Spinal cord (tissue), 10 donors: ENCODE data around the gene GABPB2. TPM values are rescaled to one million over a fixed set of nuclear protein-coding genes. Genes with fewer than 3 reads are reported as not detected.
A peak's percentile ranks its signal among the peaks of the same experiment; 100 is the strongest.

Source experiments
- DNase-seq, 6 donors: peaks; one replicate each; pipeline versions ENCODE4 v3.0.0 to v3.0.0-alpha.2; 2013 to 2015; ENCODE audit warnings: low spot score in 6 of 6, low read depth in 4 of 6
- H3K27ac ChIP-seq: one replicate; pipeline ENCODE4 v1.5.1; 2013; ENCODE audit warnings: low read depth, low read length, control low read depth
- H3K27me3 ChIP-seq: one replicate; pipeline ENCODE4 v1.6.1; 2013; ENCODE audit warnings: low read length; ENCODE audit not compliant: control insufficient read depth, insufficient read depth
- H3K36me3 ChIP-seq: one replicate; pipeline ENCODE4 v1.6.1; 2013; ENCODE audit warnings: low read length; ENCODE audit not compliant: control insufficient read depth, insufficient read depth
- H3K4me1 ChIP-seq: one replicate; pipeline ENCODE4 v1.6.1; 2013; ENCODE audit warnings: low read length; ENCODE audit not compliant: control insufficient read depth, insufficient read depth
- H3K4me3 ChIP-seq: one replicate; pipeline ENCODE4 v1.5.1; 2013; ENCODE audit warnings: low read depth, low read length, control low read depth
- H3K9me3 ChIP-seq: one replicate; pipeline ENCODE4 v1.6.1; 2013; ENCODE audit warnings: low read length; ENCODE audit not compliant: control insufficient read depth, insufficient read depth
- WGBS: methylation state at CpG from one replicate; pipeline ENCODE4 v1.1.5; 2013; ENCODE audit warnings: missing lambda C conversion rate; ENCODE audit not compliant: insufficient coverage; 5-methylcytosine and 5-hydroxymethylcytosine counted together
- polyA plus RNA-seq, 2 donors: library from polyadenylated mRNA; unstranded; fragments of 120-200 nt; gene quantifications; one replicate each; pipeline ENCODE4 v1.2.1, GENCODE V29; 2013; ENCODE audit not compliant: insufficient read length in 2 of 2
- total RNA-seq, 2 donors: library from RNA; depleted of rRNA in 1 of 2; stranded (reverse); fragments of 120-200 nt in 1 of 2; fragments of >200 nt in 1 of 2; gene quantifications; one replicate each; pipeline versions ENCODE4 v1.2.3 to v1.2.4, GENCODE V29; 2013 to 2014
- donor health status: healthy.

GABPB2 gene
- total and polyA plus RNA-seq, 4 donors, result 6.2 to 18.1 (median 13.6) TPM

- peaks cover 50% of the 10 kb centered on the region for H3K36me3 ChIP-seq
- H3K9me3 ChIP-seq, result no peaks in the 10 kb centered on the region
- H3K4me1 ChIP-seq, result peaks cover 47% of the 10 kb centered on the region
- no peak overlapping the region for H3K27ac ChIP-seq
- no peaks in the 10 kb centered on the region for H3K27me3 ChIP-seq
- WGBS, result 75% methylated on average over 2 of the region's 5 CpGs
- H3K4me3 ChIP-seq, result no peak overlapping the region
- DNase-seq, result no peak
These were observed 72.0 kb downstream of the GABPB2 start for GRCh38 chr1:151142411-151143056.

- Histone ChIP-seq H3K4me1 (peaks cover 47% of the 10 kb centered on the region), H3K9me3 (no peaks in the 10 kb centered on the region), H3K4me3 (no peak overlapping the region), H3K27me3 (no peaks in the 10 kb centered on the region), H3K36me3 (peaks cover 45% of the 10 kb centered on the region), H3K27ac (no peak overlapping the region)
- WGBS, result 69% methylated on average over 6 of the region's 7 CpGs
- DNase-seq, result no peak
These were observed 72.5 kb downstream of the GABPB2 start for GRCh38 chr1:151143057-151143435.

- H3K36me3 ChIP-seq, result peaks cover 35% of the 10 kb centered on the region
These were observed 73.4 kb downstream of the GABPB2 start for GRCh38 chr1:151143986-151144385.

GRCh38 chr1:151144474-151145303 lies 74.1 kb downstream of the GABPB2 start:
- 64% methylated on average over 2 of the region's 7 CpGs for WGBS
- Histone ChIP-seq H3K4me1 (peaks cover 47% of the 10 kb centered on the region), H3K27ac (no peak overlapping the region), H3K36me3 (peaks cover 31% of the 10 kb centered on the region), H3K27me3 (no peaks in the 10 kb centered on the region), H3K9me3 (no peaks in the 10 kb centered on the region), H3K4me3 (peak overlapping the region; percentile 61)
- peak in 2 of 6 donors; percentile 40 for DNase-seq

More at GRCh38 chr1:151143986-151144385, 73.4 kb downstream of the GABPB2 start:
- no peak for DNase-seq
- Histone ChIP-seq H3K4me1 (peaks cover 47% of the 10 kb centered on the region), H3K27ac (no peak overlapping the region), H3K9me3 (no peaks in the 10 kb centered on the region), H3K27me3 (no peaks in the 10 kb centered on the region), H3K4me3 (no peak overlapping the region)
- 0% methylated on average over 2 of the region's 5 CpGs for WGBS

- no peaks in the 10 kb centered on the region for H3K27me3 ChIP-seq
- WGBS, result 4% methylated on average over 41 of the region's 43 CpGs
- H3K36me3 ChIP-seq, result peaks cover 26% of the 10 kb centered on the region
- H3K9me3 ChIP-seq, result no peaks in the 10 kb centered on the region
- peak overlapping the region; percentile 65 for H3K27ac ChIP-seq
- H3K4me1 ChIP-seq, result peaks cover 47% of the 10 kb centered on the region
- peak in 2 of 6 donors; percentile 60 for DNase-seq
- H3K4me3 ChIP-seq, result peak overlapping the region; percentile 61
These were observed 74.9 kb downstream of the GABPB2 start for GRCh38 chr1:151145304-151146071.

GRCh38 chr1:151146072-151146411 lies 75.5 kb downstream of the GABPB2 start:
- Histone ChIP-seq H3K27ac (peak overlapping the region; percentile 65), H3K9me3 (no peaks in the 10 kb centered on the region), H3K27me3 (no peaks in the 10 kb centered on the region), H3K36me3 (peaks cover 25% of the 10 kb centered on the region), H3K4me1 (peaks cover 47% of the 10 kb centered on the region), H3K4me3 (peak overlapping the region; percentile 61)
- DNase-seq, result no peak
- under 1% methylated on average over 26 of the region's 26 CpGs for WGBS

GRCh38 chr1:151146412-151147131 lies 76.0 kb downstream of the GABPB2 start, which contains the start of gene SEMA6C:
Gene SEMA6C, minus strand, starts transcription at chr1:151146631. Its CDS starts 4,010 bp downstream, at chr1:151142621.
- H3K27me3 ChIP-seq, result no peaks in the 10 kb centered on the region
- WGBS, result under 1% methylated on average over 61 of the region's 61 CpGs
- DNase-seq, result peak in 5 of 6 donors; percentile 84 to 98 (median 88)
- H3K4me1 ChIP-seq, result peaks cover 47% of the 10 kb centered on the region
- peak within 1 kb of the TSS; percentile 61 for H3K4me3 ChIP-seq
- H3K9me3 ChIP-seq, result no peaks in the 10 kb centered on the region
- peak within 1 kb of the TSS; percentile 69 for H3K27ac ChIP-seq
- H3K36me3 ChIP-seq, result peaks cover 21% of the 10 kb centered on the region

- no peak for DNase-seq
- no peaks in the 10 kb centered on the region for H3K27me3 ChIP-seq
- WGBS, result 25% methylated on average over 1 of the region's 7 CpGs
These were observed 76.6 kb downstream of the GABPB2 start for GRCh38 chr1:151147132-151147503.

GRCh38 chr1:151147665-151148064 lies 77.1 kb downstream of the GABPB2 start:
- H3K27ac ChIP-seq, result no peak overlapping the region
- H3K4me3 ChIP-seq, result no peak overlapping the region
- WGBS, result no CpG with 5 or more reads among the region's 2 CpGs
- H3K36me3 ChIP-seq, result peaks cover 10% of the 10 kb centered on the region
- no peaks in the 10 kb centered on the region for H3K9me3 ChIP-seq
- peaks cover 42% of the 10 kb centered on the region for H3K4me1 ChIP-seq
- DNase-seq, result no peak
- no peaks in the 10 kb centered on the region for H3K27me3 ChIP-seq

More at GRCh38 chr1:151147132-151147503, 76.6 kb downstream of the GABPB2 start:
- Histone ChIP-seq H3K27ac (peak overlapping the region; percentile 69), H3K9me3 (no peaks in the 10 kb centered on the region), H3K36me3 (peaks cover 15% of the 10 kb centered on the region), H3K4me3 (peak overlapping the region; percentile 61), H3K4me1 (peaks cover 47% of the 10 kb centered on the region)
